ENCODE results near the gene CEP164.

Gene CEP164

DNA sequence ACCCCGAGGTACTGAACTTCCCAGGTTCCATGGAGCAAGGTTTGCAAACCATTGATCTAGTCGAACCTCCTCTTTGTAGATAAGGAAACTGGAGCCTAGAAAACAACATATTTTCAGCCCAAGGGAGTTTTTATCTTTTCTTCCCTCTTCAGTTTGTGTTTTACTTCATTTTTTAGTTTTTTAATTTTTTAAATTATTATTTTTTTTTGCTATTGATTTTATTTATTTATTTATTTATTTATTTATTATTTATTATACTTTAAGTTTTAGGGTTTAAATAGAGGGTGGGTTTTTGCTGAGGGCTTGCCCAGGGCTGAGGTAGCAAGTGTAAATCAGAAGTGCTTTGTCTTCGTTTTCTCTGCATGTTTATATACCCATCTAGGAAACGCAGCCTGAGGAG lies 26.9 kb downstream of the CEP164 start:
- Histone ChIP-seq H3F3A (ENCODE audit: control insufficient read depth, insufficient read depth) (no peaks in the 10 kb centered on the region), H3K36me3 (ENCODE audit: control insufficient read depth, low read length) (peaks cover 36% of the 10 kb centered on the region), H3K27ac (ENCODE audit: low read depth, low read length) (no peak overlapping the region), H3K79me2 (ENCODE audit: control insufficient read depth, low read length) (no peaks in the 10 kb centered on the region), H3K4me2 (ENCODE audit: low read length) (no peak overlapping the region), H3K4me3 (ENCODE audit: low read length) (no peak overlapping the region), H3K4me1 (ENCODE audit: control insufficient read depth, low read length) (peaks cover 7% of the 10 kb centered on the region), H3K27me3 (ENCODE audit: control insufficient read depth, low read length) (no peaks in the 10 kb centered on the region), H4K20me1 (ENCODE audit: control insufficient read depth, insufficient read depth, low read depth, low read length) (no peaks in the 10 kb centered on the region), H3K9me3 (ENCODE audit: control insufficient read depth, insufficient read depth, low read length) (no peaks in the 10 kb centered on the region), H3K9me2 (replicated peaks; ENCODE audit: control insufficient read depth, low read length) (no peaks in the 10 kb centered on the region)
- TF ChIP-seq, protein P1, sequence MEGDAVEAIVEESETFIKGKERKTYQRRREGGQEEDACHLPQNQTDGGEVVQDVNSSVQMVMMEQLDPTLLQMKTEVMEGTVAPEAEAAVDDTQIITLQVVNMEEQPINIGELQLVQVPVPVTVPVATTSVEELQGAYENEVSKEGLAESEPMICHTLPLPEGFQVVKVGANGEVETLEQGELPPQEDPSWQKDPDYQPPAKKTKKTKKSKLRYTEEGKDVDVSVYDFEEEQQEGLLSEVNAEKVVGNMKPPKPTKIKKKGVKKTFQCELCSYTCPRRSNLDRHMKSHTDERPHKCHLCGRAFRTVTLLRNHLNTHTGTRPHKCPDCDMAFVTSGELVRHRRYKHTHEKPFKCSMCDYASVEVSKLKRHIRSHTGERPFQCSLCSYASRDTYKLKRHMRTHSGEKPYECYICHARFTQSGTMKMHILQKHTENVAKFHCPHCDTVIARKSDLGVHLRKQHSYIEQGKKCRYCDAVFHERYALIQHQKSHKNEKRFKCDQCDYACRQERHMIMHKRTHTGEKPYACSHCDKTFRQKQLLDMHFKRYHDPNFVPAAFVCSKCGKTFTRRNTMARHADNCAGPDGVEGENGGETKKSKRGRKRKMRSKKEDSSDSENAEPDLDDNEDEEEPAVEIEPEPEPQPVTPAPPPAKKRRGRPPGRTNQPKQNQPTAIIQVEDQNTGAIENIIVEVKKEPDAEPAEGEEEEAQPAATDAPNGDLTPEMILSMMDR (IDR thresholded peaks at IDR 0.05; ENCODE audit: low read depth, low read length, poor library complexity, severe bottlenecking) = no peak
- TF ChIP-seq EZH2phosphoT487 (IDR thresholded peaks at IDR 0.05; ENCODE audit: borderline replicate concordance, low read length) = no peak

DNA sequence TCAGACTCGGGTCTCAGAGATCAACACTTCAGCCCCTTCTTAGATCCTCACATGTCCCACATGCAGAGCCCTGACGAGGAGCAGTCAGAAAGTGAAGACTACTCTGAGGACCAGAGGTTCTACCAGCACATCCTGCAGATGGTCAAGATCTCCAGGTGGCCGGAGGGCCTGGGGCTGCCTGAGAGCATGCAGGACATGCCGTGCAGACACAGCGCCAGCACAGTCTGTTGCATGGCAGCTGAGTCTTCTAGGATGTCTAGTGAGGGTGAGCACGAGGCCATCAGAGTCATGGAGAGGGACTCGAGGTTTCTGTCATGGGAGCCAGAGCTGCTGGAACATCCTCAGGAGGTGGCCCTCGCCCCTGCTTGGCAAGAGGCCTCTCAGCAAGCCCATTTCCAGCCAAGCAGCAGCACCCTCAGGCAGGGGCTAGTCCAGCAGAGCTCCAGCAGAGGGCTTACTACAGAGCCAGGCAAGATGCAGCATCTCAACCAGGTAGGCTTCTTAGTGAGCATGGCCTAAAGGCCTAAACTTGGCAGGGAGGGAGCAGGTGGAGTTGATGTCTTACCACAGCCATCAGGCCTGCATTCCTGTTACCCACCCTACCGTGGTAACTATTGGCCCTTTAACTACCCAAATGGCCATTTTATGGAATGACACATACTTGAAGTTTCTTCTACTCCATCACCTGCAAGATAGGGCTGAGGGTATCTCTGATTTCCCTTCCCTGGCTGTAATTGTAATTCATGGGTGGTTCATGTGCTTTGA lies 28.7 kb downstream of the CEP164 start:
- Histone ChIP-seq H3K9me2 (replicated peaks; ENCODE audit: control insufficient read depth, low read length) (no peaks in the 10 kb centered on the region), H3K27me3 (ENCODE audit: control insufficient read depth, low read length) (no peaks in the 10 kb centered on the region), H3K36me3 (ENCODE audit: control insufficient read depth, low read length) (peaks cover 35% of the 10 kb centered on the region), H3F3A (ENCODE audit: control insufficient read depth, insufficient read depth) (no peaks in the 10 kb centered on the region), H3K4me2 (ENCODE audit: low read length) (no peak overlapping the region), H3K79me2 (ENCODE audit: control insufficient read depth, low read length) (no peaks in the 10 kb centered on the region), H4K20me1 (ENCODE audit: control insufficient read depth, insufficient read depth, low read depth, low read length) (no peaks in the 10 kb centered on the region), H3K4me1 (ENCODE audit: control insufficient read depth, low read length) (no peaks in the 10 kb centered on the region), H3K9me3 (ENCODE audit: control insufficient read depth, insufficient read depth, low read length) (no peaks in the 10 kb centered on the region), H3K27ac (ENCODE audit: low read depth, low read length) (no peak overlapping the region), H3K4me3 (ENCODE audit: low read length) (no peak overlapping the region)
- TF ChIP-seq, protein P1 (IDR thresholded peaks at IDR 0.05; ENCODE audit: low read depth, low read length, poor library complexity, severe bottlenecking) = no peak
- TF ChIP-seq EZH2phosphoT487 (IDR thresholded peaks at IDR 0.05; ENCODE audit: borderline replicate concordance, low read length) = no peak

DNA sequence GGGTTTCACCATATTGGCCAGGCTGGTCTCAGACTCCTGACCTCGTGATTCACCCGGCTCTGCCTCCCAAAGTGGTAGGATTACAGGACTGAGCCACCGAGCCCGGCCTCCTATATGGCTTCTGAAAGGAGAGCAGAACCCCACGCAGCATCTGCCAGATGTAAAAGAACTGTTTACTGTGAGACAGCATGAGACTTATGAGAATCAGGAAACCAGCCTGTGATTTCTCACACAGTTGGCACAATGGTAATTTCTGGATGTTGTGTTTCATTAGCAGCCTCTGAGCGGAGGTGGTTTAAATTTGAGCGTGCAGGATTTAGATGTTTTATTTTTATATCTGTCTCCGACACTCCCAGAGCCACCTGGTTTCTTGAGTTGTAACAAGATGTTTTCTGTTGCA lies 33.8 kb downstream of the CEP164 start:
- H4K20me1 ChIP-seq (ENCODE audit: control insufficient read depth, insufficient read depth, low read depth, low read length) = no peaks in the 10 kb centered on the region
- H3K27me3 ChIP-seq (ENCODE audit: control insufficient read depth, low read length) = no peaks in the 10 kb centered on the region
- H3K4me1 ChIP-seq (ENCODE audit: control insufficient read depth, low read length) = no peaks in the 10 kb centered on the region
- H3K27ac ChIP-seq (ENCODE audit: low read depth, low read length) = no peak overlapping the region
- no peaks in the 10 kb centered on the region for H3K79me2 ChIP-seq (ENCODE audit: control insufficient read depth, low read length)
- no peak overlapping the region for H3K4me3 ChIP-seq (ENCODE audit: low read length)
- no peaks in the 10 kb centered on the region for H3K9me3 ChIP-seq (ENCODE audit: control insufficient read depth, insufficient read depth, low read length)
- H3K4me2 ChIP-seq (ENCODE audit: low read length) = no peak overlapping the region
- H3F3A ChIP-seq (ENCODE audit: control insufficient read depth, insufficient read depth) = no peaks in the 10 kb centered on the region
- H3K9me2 ChIP-seq (replicated peaks; ENCODE audit: control insufficient read depth, low read length) = no peaks in the 10 kb centered on the region
- H3K36me3 ChIP-seq (ENCODE audit: control insufficient read depth, low read length) = peaks cover 34% of the 10 kb centered on the region
- no peak for TF ChIP-seq EZH2phosphoT487 (IDR thresholded peaks at IDR 0.05; ENCODE audit: borderline replicate concordance, low read length)
- TF ChIP-seq, protein P1 (IDR thresholded peaks at IDR 0.05; ENCODE audit: low read depth, low read length, poor library complexity, severe bottlenecking) = no peak
